MG63 (cell line): Measurements from ENCODE around the gene SLC6A7. TPM values are rescaled to one million over a fixed set of nuclear protein-coding genes. Genes with fewer than 3 reads are reported as not detected.
A peak's percentile ranks its signal among the peaks of the same experiment; 100 is the strongest.
"Not testable (repeated sequence)": the region's sequence is repeated elsewhere in the genome, so short reads cannot be mapped to it uniquely, and the experiment has no call there.

ENCODE experiments used
- DNase-seq: peaks from one replicate; pipeline ENCODE4 v3.0.0-alpha.2; 2020
- H3K27me3 ChIP-seq: fragments of 250-450 bp; sonication (Bioruptor Pico); 2 replicates; pipeline ENCODE4 v1.5.1; 2020; ENCODE audit warnings: mild to moderate bottlenecking, moderate library complexity
- H3K36me3 ChIP-seq: fragments of 250-450 bp; sonication (Bioruptor Pico); 2 replicates; pipeline ENCODE4 v1.5.1; 2020; ENCODE audit warnings: mild to moderate bottlenecking, moderate library complexity
- H3K4me3 ChIP-seq: fragments of 250-450 bp; sonication (Bioruptor Pico); 2 replicates; pipeline ENCODE4 v1.5.1; 2020; ENCODE audit warnings: mild to moderate bottlenecking, moderate library complexity
- H3K9me3 ChIP-seq: fragments of 250-450 bp; sonication (Bioruptor Pico); 2 replicates; pipeline ENCODE4 v1.5.1; 2020; ENCODE audit warnings: mild to moderate bottlenecking, moderate library complexity
- total RNA-seq: library from RNA; depleted of rRNA; stranded (reverse); fragments of >200 nt; shearing (Covaris generic); gene quantifications from 2 replicates; pipeline ENCODE4 v1.2.3, GENCODE V29; 2014; ENCODE audit warnings: low replicate concordance

SLC6A7 gene
- total RNA-seq, 1 experiment from 2014 or later: not detected

GRCh38 chr5:150217873-150218692 is 28.2 kb downstream of the SLC6A7 start:
- Histone ChIP-seq H3K36me3 (no peaks in the 10 kb centered on the region), H3K27me3 (no peaks in the 10 kb centered on the region), H3K9me3 (no peaks in the 10 kb centered on the region), H3K4me3 (no peak overlapping the region)
- peak; percentile 80 for DNase-seq

DNA sequence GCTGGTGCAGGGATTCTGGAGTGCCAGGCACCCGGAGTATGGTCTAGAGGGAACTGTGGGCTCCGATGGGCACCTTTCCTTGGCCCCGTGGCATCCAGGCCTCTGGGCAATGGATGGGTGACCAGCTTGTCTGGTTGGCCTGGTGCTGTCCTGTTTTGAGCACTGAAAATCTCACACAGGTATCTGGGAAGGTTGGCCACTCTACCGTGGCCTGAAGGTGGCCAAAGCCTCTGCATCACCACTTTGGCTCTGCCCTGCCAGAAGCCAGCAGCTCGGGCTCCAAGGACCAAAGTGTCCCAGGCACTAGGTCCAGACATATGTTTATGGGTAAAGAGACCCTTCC is 28.8 kb downstream of the SLC6A7 start:
- no peaks in the 10 kb centered on the region for H3K9me3 ChIP-seq
- no peak overlapping the region for H3K4me3 ChIP-seq
- DNase-seq: no peak
- H3K36me3 ChIP-seq: no peaks in the 10 kb centered on the region
- no peaks in the 10 kb centered on the region for H3K27me3 ChIP-seq

DNA sequence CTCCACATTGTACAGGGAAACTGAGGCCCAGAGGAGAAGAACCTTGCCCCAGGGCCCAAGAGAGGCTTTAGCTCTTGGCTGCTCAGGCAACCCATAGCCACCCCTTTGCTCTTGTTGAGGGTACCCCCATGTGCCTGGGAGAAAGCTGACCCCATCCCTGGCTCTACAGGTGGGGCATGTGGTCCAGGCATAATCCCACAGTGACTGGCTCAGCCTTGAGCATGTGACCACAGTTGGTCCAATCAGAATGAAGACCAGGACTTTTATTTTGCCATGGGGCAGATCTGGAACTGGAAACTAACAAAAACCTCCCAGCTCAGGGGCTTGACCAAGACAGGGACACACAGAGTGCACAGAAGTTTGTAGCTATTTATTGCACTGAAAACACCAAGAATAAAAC is 29.3 kb downstream of the SLC6A7 start:
- Histone ChIP-seq H3K4me3 (no peak overlapping the region), H3K36me3 (no peaks in the 10 kb centered on the region), H3K27me3 (no peaks in the 10 kb centered on the region), H3K9me3 (no peaks in the 10 kb centered on the region)
- DNase-seq: no peak

GRCh38 chr5:150219861-150220260 is 30.0 kb downstream of the SLC6A7 start:
- no peak overlapping the region for H3K4me3 ChIP-seq
- H3K36me3 ChIP-seq: no peaks in the 10 kb centered on the region
- no peak for DNase-seq
- no peaks in the 10 kb centered on the region for H3K27me3 ChIP-seq
- H3K9me3 ChIP-seq: no peaks in the 10 kb centered on the region

GRCh38 chr5:150221471-150221870 is 31.6 kb downstream of the SLC6A7 start:
- H3K4me3 ChIP-seq: no peak overlapping the region
- no peak for DNase-seq
- no peaks in the 10 kb centered on the region for H3K27me3 ChIP-seq
- no peaks in the 10 kb centered on the region for H3K9me3 ChIP-seq
- H3K36me3 ChIP-seq: no peaks in the 10 kb centered on the region

GRCh38 chr5:150222906-150223305 is 33.0 kb downstream of the SLC6A7 start:
- DNase-seq: no peak

GRCh38 chr5:150223474-150223873 is 33.6 kb downstream of the SLC6A7 start:
- Histone ChIP-seq H3K9me3 (no peaks in the 10 kb centered on the region), H3K4me3 (no peak overlapping the region), H3K27me3 (no peaks in the 10 kb centered on the region), H3K36me3 (no peaks in the 10 kb centered on the region)
- DNase-seq: no peak

More at GRCh38 chr5:150222906-150223305, 33.0 kb downstream of the SLC6A7 start:
- Histone ChIP-seq H3K27me3 (no peaks in the 10 kb centered on the region), H3K36me3 (no peaks in the 10 kb centered on the region), H3K4me3 (no peak overlapping the region), H3K9me3 (no peaks in the 10 kb centered on the region)

- Histone ChIP-seq H3K9me3 (no peaks in the 10 kb centered on the region), H3K4me3 (no peak overlapping the region), H3K36me3 (no peaks in the 10 kb centered on the region), H3K27me3 (no peaks in the 10 kb centered on the region)
- DNase-seq: no peak
Measured at GRCh38 chr5:150224483-150225027, 34.7 kb downstream of the SLC6A7 start.

DNA sequence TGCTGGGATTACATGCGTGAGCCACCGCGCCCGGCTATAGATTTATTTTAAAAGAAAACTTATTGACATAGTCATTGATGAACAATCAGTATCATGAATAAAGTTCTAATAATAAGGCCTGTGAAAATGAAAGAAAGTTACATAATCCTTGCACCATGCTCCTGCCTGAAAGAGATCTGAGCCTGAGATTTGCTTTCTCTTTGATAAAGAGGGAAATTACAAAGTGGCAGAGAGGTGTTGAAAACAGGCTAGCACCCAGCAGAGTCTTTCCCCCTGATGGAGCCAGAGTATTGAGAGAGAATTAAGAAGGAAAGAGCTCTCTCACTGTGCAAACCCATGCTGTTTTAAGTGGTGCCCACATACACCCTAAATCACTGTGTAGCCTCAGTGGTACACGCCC is 37.2 kb downstream of the SLC6A7 start:
- Histone ChIP-seq H3K36me3 (no peaks in the 10 kb centered on the region), H3K9me3 (no peaks in the 10 kb centered on the region), H3K4me3 (no peak overlapping the region), H3K27me3 (no peaks in the 10 kb centered on the region)
- DNase-seq: no peak

- no peak overlapping the region for H3K4me3 ChIP-seq
- no peaks in the 10 kb centered on the region for H3K36me3 ChIP-seq
- no peak for DNase-seq
- H3K27me3 ChIP-seq: no peaks in the 10 kb centered on the region
- H3K9me3 ChIP-seq: no peaks in the 10 kb centered on the region
Measured at GRCh38 chr5:150227606-150228273, 37.9 kb downstream of the SLC6A7 start.

GRCh38 chr5:150229571-150229970 is 39.7 kb downstream of the SLC6A7 start:
- DNase-seq: no peak
- no peaks in the 10 kb centered on the region for H3K9me3 ChIP-seq

DNA sequence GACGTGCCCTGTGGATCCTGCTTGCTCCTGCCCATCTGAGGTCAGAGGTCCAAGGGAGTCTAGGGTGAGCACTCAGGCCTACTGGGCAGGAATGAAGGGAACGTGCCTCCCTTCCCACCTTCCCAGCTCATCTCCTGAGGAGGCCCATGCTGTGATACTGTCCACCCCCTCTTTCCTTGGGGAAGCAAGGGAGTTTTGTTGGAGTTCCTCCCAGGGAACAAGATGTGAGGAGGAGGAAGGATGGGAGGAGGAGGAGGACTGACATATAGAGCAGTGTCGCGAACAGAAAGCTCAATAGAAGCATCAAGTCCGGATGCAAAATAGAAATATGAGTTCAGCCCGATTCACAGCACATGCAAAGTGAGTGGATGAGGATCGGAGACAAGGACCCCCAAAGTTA is 41.0 kb downstream of the SLC6A7 start:
- no peaks in the 10 kb centered on the region for H3K9me3 ChIP-seq
- no peaks in the 10 kb centered on the region for H3K27me3 ChIP-seq
- no peak overlapping the region for H3K4me3 ChIP-seq
- no peaks in the 10 kb centered on the region for H3K36me3 ChIP-seq
- no peak for DNase-seq

More at GRCh38 chr5:150229571-150229970, 39.7 kb downstream of the SLC6A7 start:
- no peaks in the 10 kb centered on the region for H3K36me3 ChIP-seq
- H3K4me3 ChIP-seq: no peak overlapping the region
- H3K27me3 ChIP-seq: no peaks in the 10 kb centered on the region

GRCh38 chr5:150233706-150234105 is 43.8 kb downstream of the SLC6A7 start:
- H3K36me3 ChIP-seq, H3K9me3 ChIP-seq, H3K4me3 ChIP-seq, H3K27me3 ChIP-seq, DNase-seq: not testable (repeated sequence)

GRCh38 chr5:150234576-150235499 is 45.0 kb downstream of the SLC6A7 start:
- no peaks in the 10 kb centered on the region for H3K27me3 ChIP-seq
- no peak overlapping the region for H3K4me3 ChIP-seq
- no peak for DNase-seq
- no peaks in the 10 kb centered on the region for H3K9me3 ChIP-seq
- H3K36me3 ChIP-seq: no peaks in the 10 kb centered on the region

DNA sequence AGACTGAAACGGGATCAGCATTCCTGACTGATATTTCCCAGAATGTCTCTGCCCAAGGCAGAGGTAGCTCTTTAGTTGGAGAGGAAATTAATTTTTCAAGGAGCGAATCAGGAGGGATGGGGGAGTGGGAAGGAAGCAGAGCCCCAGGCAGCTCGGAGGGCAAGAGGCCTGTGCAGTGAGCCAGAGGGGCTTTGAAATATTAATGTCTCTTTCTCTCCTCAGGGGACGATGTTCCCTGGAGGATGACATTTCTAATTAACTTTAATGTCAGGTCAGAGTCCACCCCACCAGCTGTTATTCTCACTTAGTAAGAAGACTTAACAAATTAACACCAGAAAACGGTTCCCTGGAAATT is 45.6 kb downstream of the SLC6A7 start:
- no peak overlapping the region for H3K4me3 ChIP-seq
- H3K27me3 ChIP-seq: no peaks in the 10 kb centered on the region
- H3K36me3 ChIP-seq: no peaks in the 10 kb centered on the region
- H3K9me3 ChIP-seq: no peaks in the 10 kb centered on the region
- no peak for DNase-seq

DNA sequence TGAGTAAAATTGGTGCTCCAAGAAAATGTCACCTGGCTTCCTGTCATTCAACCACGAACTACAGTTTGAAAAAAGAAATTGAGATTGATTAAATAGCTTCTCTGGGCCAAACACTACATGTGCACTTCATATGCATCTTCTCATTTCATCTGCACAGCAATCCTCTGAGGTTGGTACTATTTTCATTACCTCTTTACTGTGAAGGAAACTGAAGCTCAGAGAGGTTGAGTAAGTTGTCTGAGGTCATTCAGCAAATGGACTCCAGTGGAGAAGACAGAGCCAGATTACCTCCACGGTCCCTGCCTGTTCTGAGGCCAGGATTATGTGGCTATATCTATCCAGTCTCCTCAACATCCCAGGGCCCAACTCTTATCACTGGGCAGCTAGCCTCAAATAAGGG is 46.5 kb downstream of the SLC6A7 start:
- no peak for DNase-seq
- Histone ChIP-seq H3K9me3 (no peaks in the 10 kb centered on the region), H3K27me3 (no peaks in the 10 kb centered on the region), H3K4me3 (no peak overlapping the region), H3K36me3 (no peaks in the 10 kb centered on the region)
